Measurements from ENCODE around the gene UBXN7.

GRCh38 chr3:196321162-196321561 lies 111.1 kb downstream of the UBXN7 start:
- no peak for TF ChIP-seq CTCF (conservative IDR thresholded peaks at IDR 0.05)
- TF ChIP-seq EZH2 (IDR thresholded peaks at IDR 0.05; ENCODE audit: low read depth): no peak
